PFSK-1 (cell line): ENCODE results near the gene CDK5R2.

ENCODE experiments used
- FOXP2 ChIP-seq: optimal IDR thresholded peaks from 2 replicates; pipeline ENCODE3; 2011; ENCODE audit warnings: borderline replicate concordance, control low read depth, inconsistent platforms; ENCODE audit not compliant: insufficient read depth; ENCODE audit errors: extremely low read length, extremely low read depth
- POLR2AphosphoS5 ChIP-seq: IDR thresholded peaks from 2 replicates; pipeline ENCODE4 v1.6.1; 2012; ENCODE audit warnings: low read depth, mild to moderate bottlenecking, control low read depth, low read length, moderate library complexity
- REST ChIP-seq, 2 experiments: IDR thresholded peaks; 2 replicates each; pipeline versions ENCODE4 v1.6.1 to v1.8.0; 2011 to 2012; ENCODE audit warnings: low read depth in 2 of 2, low read length in 2 of 2, control low read depth in 1 of 2, inconsistent platforms in 1 of 2, mild to moderate bottlenecking in 1 of 2, moderate library complexity in 1 of 2; ENCODE audit not compliant: insufficient read depth in 1 of 2
- SIN3A ChIP-seq: IDR thresholded peaks from 2 replicates; pipeline ENCODE4 v1.6.1; 2012; ENCODE audit warnings: mild to moderate bottlenecking, low read length, moderate library complexity, borderline replicate concordance; ENCODE audit not compliant: insufficient read depth
- TAF1 ChIP-seq: IDR thresholded peaks from 2 replicates; pipeline ENCODE4 v1.6.1; 2012; ENCODE audit warnings: low read length, control low read depth, borderline replicate concordance; ENCODE audit not compliant: insufficient read depth

The CDK5R2 gene

GRCh38 chr2:218992703-218993344, 33.4 kb downstream of the CDK5R2 start:
- TF ChIP-seq REST (IDR thresholded peaks at IDR 0.05; ENCODE audit: insufficient read depth in 1 of 2, low read depth in 2 of 2, low read length in 2 of 2), result no peak
- no peak for TF ChIP-seq TAF1
- no peak for TF ChIP-seq SIN3A
- no peak for TF ChIP-seq POLR2AphosphoS5
- no peak for TF ChIP-seq FOXP2

- no peak for TF ChIP-seq POLR2AphosphoS5
- no peak for TF ChIP-seq FOXP2
- no peak for TF ChIP-seq TAF1
- TF ChIP-seq SIN3A, result no peak
- TF ChIP-seq REST (IDR thresholded peaks at IDR 0.05; ENCODE audit: insufficient read depth in 1 of 2, low read depth in 2 of 2, low read length in 2 of 2), result no peak
Measured at GRCh38 chr2:218993345-218994315, 34.2 kb downstream of the CDK5R2 start, which contains the start of gene CRYBA2. CRYBA2 (minus strand) TSS chr2:218993422; CDS start chr2:218993176, 246 bp downstream.

GRCh38 chr2:218995561-218995960, 36.1 kb downstream of the CDK5R2 start:
- TF ChIP-seq POLR2AphosphoS5 (no peak), TAF1 (no peak), REST (IDR thresholded peaks at IDR 0.05; ENCODE audit: insufficient read depth in 1 of 2, low read depth in 2 of 2, low read length in 2 of 2) (no peak), SIN3A (no peak), FOXP2 (no peak)

GRCh38 chr2:218995972-218996711, 36.7 kb downstream of the CDK5R2 start:
- TF ChIP-seq SIN3A (no peak), POLR2AphosphoS5 (peak; percentile 23; the same call in 1 of the 2 replicates), TAF1 (no peak), FOXP2 (peak; percentile 73), REST (IDR thresholded peaks at IDR 0.05; ENCODE audit: insufficient read depth in 1 of 2, low read depth in 2 of 2, low read length in 2 of 2) (0 out of 4 replicates have a peak, but pooled peaks of 1 of the 2 experiments have one; percentile 19)
